NT2/D1 (cell line): ENCODE results near the gene IGSF8.

Source experiments
- SUZ12 ChIP-seq: IDR thresholded peaks from 2 replicates; pipeline ENCODE4 v1.6.1; 2011; ENCODE audit not compliant: insufficient read length, insufficient read depth; ENCODE audit errors: extremely low read depth
- YY1 ChIP-seq: IDR thresholded peaks from 2 replicates; pipeline ENCODE4 v1.6.1; 2011; ENCODE audit not compliant: insufficient read length, insufficient read depth
- ZNF274 ChIP-seq: IDR thresholded peaks from 2 replicates; pipeline ENCODE4 v1.6.1; 2011; ENCODE audit warnings: mild to moderate bottlenecking, low read depth, low read length

GRCh38 chr1:160105155-160105554 lies 6.7 kb upstream of the IGSF8 start:
- TF ChIP-seq SUZ12 (no peak), YY1 (no peak), ZNF274 (no peak)
